Common myeloid progenitor, CD34-positive (primary cell): ENCODE measurements around the gene OSBP2.
A peak's percentile ranks its signal among the peaks of the same experiment; 100 is the strongest.

Experiments used
- CTCF ChIA-PET: fragments of 350-600 bp; sonication (Branson Sonifier 250); formaldehyde crosslinking; loops from one replicate; lab custom pipeline; 2021; ENCODE audit warnings: antibody characterized with exemption; lab: Charles Lee
- POLR2A ChIA-PET: fragments of 350-600 bp; sonication (Branson Sonifier 250); formaldehyde crosslinking; loops from one replicate; lab custom pipeline; 2021; ENCODE audit warnings: antibody characterized with exemption; lab: Charles Lee
- DNase-seq, 3 donors: peaks; one replicate each; pipeline versions ENCODE4 v3.0.0 to v3.0.0-alpha.2; 2013
- H3K27ac ChIP-seq, 2 experiments: 1 replicate in 1 of 2; 2 replicates in 1 of 2; pipeline ENCODE4 v1.7.0; 2013; ENCODE audit warnings: inconsistent platforms in 2 of 2, low read length in 2 of 2, mild to moderate bottlenecking in 2 of 2, low read depth in 1 of 2, moderate library complexity in 1 of 2; ENCODE audit not compliant: severe bottlenecking in 2 of 2, insufficient read depth in 1 of 2, poor library complexity in 1 of 2
- H3K27me3 ChIP-seq, 5 experiments: replicated peaks in 2 of 5; 1 replicate in 3 of 5; 2 replicates in 2 of 5; pipeline versions ENCODE4 v1.6.1 to v1.7.0; 2013; ENCODE audit warnings: low read length in 4 of 5, mild to moderate bottlenecking in 2 of 5, moderate library complexity in 2 of 5, inconsistent platforms in 1 of 5; ENCODE audit not compliant: insufficient read depth in 5 of 5, control insufficient read depth in 4 of 5
- H3K36me3 ChIP-seq, 4 experiments: 1 replicate in 2 of 4; 2 replicates in 2 of 4; pipeline versions ENCODE4 v1.6.1 to v1.7.0; 2013; ENCODE audit warnings: low read length in 3 of 4, control low read depth in 1 of 4, mild to moderate bottlenecking in 1 of 4; ENCODE audit not compliant: control insufficient read depth in 4 of 4, insufficient read depth in 4 of 4
- H3K4me1 ChIP-seq, 4 experiments: 1 replicate in 3 of 4; 2 replicates in 1 of 4; pipeline versions ENCODE4 v1.6.1 to v1.7.1; 2013; ENCODE audit warnings: low read length in 3 of 4, mild to moderate bottlenecking in 3 of 4, control low read depth in 1 of 4, inconsistent platforms in 1 of 4, moderate library complexity in 1 of 4; ENCODE audit not compliant: control insufficient read depth in 4 of 4, insufficient read depth in 4 of 4; ENCODE audit errors: control extremely low read depth in 1 of 4
- H3K4me3 ChIP-seq, 7 experiments: 1 replicate in 4 of 7; 2 replicates in 3 of 7; pipeline versions ENCODE4 v1.5.1 to v1.7.0; 2013; ENCODE audit warnings: mild to moderate bottlenecking in 7 of 7, low read length in 6 of 7, moderate library complexity in 6 of 7, inconsistent platforms in 2 of 7, low read depth in 2 of 7, control low read depth in 1 of 7; ENCODE audit not compliant: insufficient read depth in 4 of 7, control insufficient read depth in 1 of 7; ENCODE audit errors: extremely low read depth in 1 of 7
- H3K9me3 ChIP-seq, 5 experiments: 1 replicate in 4 of 5; 2 replicates in 1 of 5; pipeline versions ENCODE4 v1.6.1 to v1.7.1; 2013; ENCODE audit warnings: low read length in 4 of 5, mild to moderate bottlenecking in 2 of 5, inconsistent platforms in 1 of 5, low read depth in 1 of 5, moderate library complexity in 1 of 5; ENCODE audit not compliant: control insufficient read depth in 4 of 5, insufficient read depth in 2 of 5; ENCODE audit errors: control extremely low read depth in 1 of 5
- WGBS: methylation state at CpG from one replicate; pipeline ENCODE4 v1.1.5; 2013; ENCODE audit not compliant: insufficient coverage; 5-methylcytosine and 5-hydroxymethylcytosine counted together

The OSBP2 gene

DNA sequence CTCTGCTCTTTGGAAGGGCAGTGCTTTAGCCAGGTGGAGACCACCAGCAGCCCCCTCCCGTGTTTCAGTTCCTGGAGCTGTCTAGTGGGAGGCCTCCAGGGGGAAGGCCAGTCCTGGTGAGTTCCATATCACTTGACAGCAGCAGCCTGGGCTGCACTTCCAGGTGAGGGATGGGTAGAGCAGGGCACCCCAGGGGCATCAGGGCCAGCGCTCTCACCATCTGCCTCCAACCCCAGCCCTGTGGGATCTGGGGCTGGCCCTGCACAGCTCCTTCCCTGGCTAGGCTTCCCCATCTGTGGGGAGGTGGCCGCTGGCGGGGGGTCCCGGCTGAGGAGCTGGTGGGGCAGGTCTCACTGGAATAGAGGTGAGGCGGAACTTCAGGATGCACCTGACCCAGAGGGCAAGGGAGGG lies 213.4 kb downstream of the OSBP2 start:
- Histone ChIP-seq H3K36me3 (peaks cover 0 to 13% (median 0%) of the 10 kb centered on the region in 4 experiments), H3K4me1 (peaks cover 0 to 7% (median 1%) of the 10 kb centered on the region in 4 experiments), H3K4me3 (no peak overlapping the region), H3K27me3 (no peaks in the 10 kb centered on the region), H3K9me3 (peaks cover 0 to 2% (median 0%) of the 10 kb centered on the region in 5 experiments), H3K27ac (no peak overlapping the region)
- WGBS, result 97% methylated on average over 6 of the region's 6 CpGs
- CTCF ChIA-PET, result interaction anchor here (1.0 to 4.2 kb wide), 3 partner anchors 11 to 145 kb away, joined by 4 to 13 read pairs (median 6); no protein-coding TSS in a partner anchor
- POLR2A ChIA-PET, result no interaction called here
- DNase-seq, result no peak

DNA sequence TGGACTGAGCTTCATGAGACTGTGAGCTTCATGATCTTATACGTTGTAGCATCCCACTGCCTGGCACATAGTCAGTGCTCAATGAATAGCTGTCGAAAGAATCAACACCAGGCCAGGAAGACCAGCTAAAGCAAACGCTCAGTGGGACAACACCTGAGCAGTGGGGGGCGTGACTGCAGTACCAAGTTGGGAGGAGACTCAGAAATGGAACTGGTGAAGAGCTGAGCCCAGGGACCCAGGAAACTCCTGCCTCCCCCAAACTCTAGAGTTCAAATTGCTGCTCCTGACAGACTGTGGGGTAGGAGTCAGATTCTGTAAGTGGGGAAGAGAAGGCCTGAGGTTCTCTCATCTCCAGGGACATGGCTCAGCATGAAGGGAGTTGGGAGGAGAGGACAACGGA lies 214.6 kb downstream of the OSBP2 start:
- CTCF ChIA-PET, result interaction anchor here (1.0 to 4.2 kb wide), 3 partner anchors 11 to 146 kb away, joined by 4 to 13 read pairs (median 6); no protein-coding TSS in a partner anchor
- H3K9me3 ChIP-seq, result peaks cover 0 to 2% (median 0%) of the 10 kb centered on the region in 5 experiments
- WGBS, result 98% methylated on average over 4 of the region's 5 CpGs

DNA sequence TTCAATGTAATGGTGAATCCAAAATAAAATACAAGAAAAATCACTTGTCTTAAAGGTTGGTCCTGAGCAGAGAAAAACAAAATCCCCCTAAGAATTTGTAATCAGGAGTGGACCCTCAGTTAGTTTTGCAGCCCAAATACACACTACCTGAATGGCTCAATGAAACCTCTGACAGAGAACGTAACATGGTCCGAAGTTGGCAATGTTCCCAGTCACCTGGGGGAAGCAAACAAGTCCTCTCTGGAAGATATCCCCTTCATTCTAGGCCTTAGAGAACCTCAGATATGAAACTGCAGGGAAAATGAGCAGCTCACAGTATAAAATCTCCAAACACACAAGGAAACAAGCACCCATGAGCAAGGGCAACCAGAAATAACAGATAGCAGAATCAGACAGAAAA lies 215.7 kb downstream of the OSBP2 start:
- POLR2A ChIA-PET, result no interaction called here
- WGBS, result 100% methylated on average over 1 of the region's 2 CpGs
- H3K4me3 ChIP-seq, result no peak overlapping the region
- H3K27ac ChIP-seq, result no peak overlapping the region
- DNase-seq, result no peak
- H3K4me1 ChIP-seq, result no peaks in the 10 kb centered on the region
- H3K27me3 ChIP-seq, result no peaks in the 10 kb centered on the region
- peaks cover 0 to 13% (median 0%) of the 10 kb centered on the region in 4 experiments for H3K36me3 ChIP-seq
- H3K9me3 ChIP-seq, result peaks cover 0 to 2% (median 0%) of the 10 kb centered on the region in 5 experiments
- CTCF ChIA-PET, result interaction anchor here (0.6 to 4.2 kb wide), 3 partner anchors 10 to 147 kb away, joined by 3 to 13 read pairs (median 3); no protein-coding TSS in a partner anchor

More for the DNA sequence above, 214.6 kb downstream of the OSBP2 start:
- no peak overlapping the region for H3K4me3 ChIP-seq
- no peaks in the 10 kb centered on the region for H3K4me1 ChIP-seq
- H3K36me3 ChIP-seq, result peaks cover 0 to 13% (median 0%) of the 10 kb centered on the region in 4 experiments
- POLR2A ChIA-PET, result no interaction called here
- no peaks in the 10 kb centered on the region for H3K27me3 ChIP-seq
- H3K27ac ChIP-seq, result no peak overlapping the region
- no peak for DNase-seq

DNA sequence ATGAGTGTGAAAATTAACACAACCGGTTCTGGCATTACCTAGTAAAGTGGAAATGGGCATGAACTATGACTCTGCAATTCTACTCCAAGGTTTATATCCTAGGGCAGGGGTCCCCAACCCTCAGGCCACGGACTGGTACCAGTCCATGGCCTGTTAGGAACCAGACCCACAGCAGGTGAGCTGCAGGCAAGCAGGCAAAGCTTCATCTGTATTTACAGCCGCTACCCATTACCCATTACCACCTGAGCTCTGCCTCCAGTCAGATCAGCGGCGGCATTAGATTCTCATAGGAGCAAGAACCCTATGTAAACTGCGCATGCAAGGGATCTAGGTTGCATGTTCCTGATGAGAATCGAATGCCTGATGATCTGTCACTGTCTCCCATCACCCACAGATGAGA lies 224.1 kb downstream of the OSBP2 start:
- H3K4me3 ChIP-seq, result no peak overlapping the region
- ChIA-PET POLR2A (no interaction called here), CTCF (interaction anchor here (1.3 to 6.2 kb wide), 4 partner anchors 11 to 156 kb away, joined by 4 to 53 read pairs (median 5); no protein-coding TSS in a partner anchor)
- H3K9me3 ChIP-seq, result peaks cover 0 to 5% (median 0%) of the 10 kb centered on the region in 5 experiments
- H3K36me3 ChIP-seq, result peaks cover 0 to 5% (median 1%) of the 10 kb centered on the region in 4 experiments
- WGBS, result 85% methylated on average over 7 of the region's 7 CpGs
- no peak for DNase-seq
- H3K4me1 ChIP-seq, result peaks cover 0 to 22% (median 11%) of the 10 kb centered on the region in 4 experiments
- H3K27ac ChIP-seq, result no peak overlapping the region
- H3K27me3 ChIP-seq, result peaks cover 0 to 8% (median 0%) of the 10 kb centered on the region in 5 experiments

DNA sequence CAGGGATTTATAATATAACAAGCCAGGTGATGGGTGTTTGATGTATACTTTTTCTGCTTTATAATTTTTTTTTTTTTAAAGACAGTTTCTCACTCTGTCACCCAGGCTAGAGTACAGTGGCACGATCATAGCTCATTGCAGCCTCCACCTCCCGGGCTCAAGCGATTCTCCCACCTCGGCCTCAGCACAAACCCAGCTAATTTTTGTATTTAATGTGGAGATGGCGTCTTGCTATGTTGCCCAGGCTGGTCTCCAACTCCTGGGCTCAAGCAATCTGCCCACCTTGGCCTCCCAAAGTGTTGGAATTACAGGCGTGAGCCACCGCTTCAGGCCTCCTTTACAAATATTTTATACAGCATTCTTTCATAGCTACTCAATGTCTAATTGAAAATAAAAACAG lies 225.3 kb downstream of the OSBP2 start:
- ChIA-PET POLR2A (interaction anchor here (0.7 kb wide), 1 partner anchor 83 kb away, joined by 3 read pairs; no protein-coding TSS in a partner anchor), CTCF (interaction anchor here (0.6 to 6.2 kb wide), 26 partner anchors 8 to 781 kb away, joined by 3 to 53 read pairs (median 3); partner anchors contain the start of gene SELENOM)
- H3K27ac ChIP-seq, result no peak overlapping the region
- 100% methylated on average over 1 of the region's 7 CpGs for WGBS
- peaks cover 0 to 8% (median 0%) of the 10 kb centered on the region in 5 experiments for H3K27me3 ChIP-seq
- DNase-seq, result no peak
- peaks cover 0 to 5% (median 0%) of the 10 kb centered on the region in 5 experiments for H3K9me3 ChIP-seq
- H3K4me1 ChIP-seq, result peaks cover 0 to 22% (median 11%) of the 10 kb centered on the region in 4 experiments
- H3K36me3 ChIP-seq, result peaks cover 0 to 15% (median 3%) of the 10 kb centered on the region in 4 experiments
- no peak overlapping the region for H3K4me3 ChIP-seq

DNA sequence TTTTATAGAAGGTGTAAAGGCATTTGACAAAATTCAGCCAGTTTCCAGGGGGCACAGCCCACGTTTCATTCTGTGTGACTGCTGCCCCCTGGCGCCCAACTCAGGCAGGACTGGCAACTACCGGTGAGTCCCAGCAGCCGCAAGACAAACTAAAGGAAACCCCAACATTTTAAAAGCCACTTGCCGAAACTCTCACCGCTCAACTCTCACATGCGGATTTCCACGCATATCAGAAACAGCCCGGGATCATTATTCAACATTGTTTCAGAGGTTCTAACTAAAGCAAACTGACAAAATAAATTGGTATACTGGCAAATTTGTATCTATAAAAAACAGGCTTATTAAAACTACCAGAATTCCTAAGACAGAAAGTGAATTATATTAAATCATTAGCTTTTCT lies 225.7 kb downstream of the OSBP2 start:
- POLR2A ChIA-PET, result interaction anchor here (0.7 kb wide), 1 partner anchor 83 kb away, joined by 3 read pairs; no protein-coding TSS in a partner anchor
- peaks cover 0 to 5% (median 0%) of the 10 kb centered on the region in 5 experiments for H3K9me3 ChIP-seq
- no peak overlapping the region for H3K27ac ChIP-seq
- CTCF ChIA-PET, result interaction anchor here (0.6 to 6.2 kb wide), 25 partner anchors 8 to 781 kb away, joined by 3 to 53 read pairs (median 3); partner anchors contain the start of gene SELENOM
- DNase-seq, result peak; percentile 84 to 90 (median 89)
- 0% methylated on average over 2 of the region's 9 CpGs for WGBS
- peak overlapping the region in 4 of 7 experiments; percentile 30 to 78 (median 54) for H3K4me3 ChIP-seq
- H3K27me3 ChIP-seq, result peaks cover 0 to 8% (median 0%) of the 10 kb centered on the region in 5 experiments
- peaks cover 0 to 22% (median 11%) of the 10 kb centered on the region in 4 experiments for H3K4me1 ChIP-seq
- H3K36me3 ChIP-seq, result peaks cover 0 to 19% (median 5%) of the 10 kb centered on the region in 4 experiments
